Thyroid gland (tissue), 4 donors: ENCODE measurements around the gene RALGDS. TPM values are rescaled to one million over a fixed set of nuclear protein-coding genes. Genes with fewer than 3 reads are reported as not detected.

ENCODE experiments used
- DNase-seq, 2 donors: peaks; one replicate each; pipeline ENCODE4 v3.0.0-alpha.2; 2019
- H3K27ac ChIP-seq, 3 donors: fragments of 200-600 bp; sonication (generic); 1 replicate in 2 of 3; 2 replicates in 1 of 3; pipeline ENCODE4 v1.5.1; 2016 to 2019; ENCODE audit warnings: mild to moderate bottlenecking in 1 of 3, moderate library complexity in 1 of 3
- H3K27me3 ChIP-seq: fragments of 200-600 bp; sonication (generic); one replicate; pipeline ENCODE4 v1.5.1; 2019
- H3K36me3 ChIP-seq, 2 donors: fragments of 200-600 bp; sonication (generic); one replicate each; pipeline ENCODE4 v1.5.1; 2016 to 2019
- H3K4me1 ChIP-seq, 2 donors: fragments of 200-600 bp; sonication (generic); one replicate each; pipeline ENCODE4 v1.5.1; 2017 to 2019
- H3K4me3 ChIP-seq, 3 donors: fragments of 200-600 bp; sonication (generic); replicated peaks in 1 of 3; 1 replicate in 2 of 3; 2 replicates in 1 of 3; pipeline ENCODE4 v1.5.1; 2016; ENCODE audit warnings: mild to moderate bottlenecking in 1 of 3
- H3K9me3 ChIP-seq: fragments of 200-600 bp; sonication (generic); one replicate; pipeline ENCODE4 v1.5.1; 2017
- CTCF ChIP-seq, 6 experiments: fragments of 200-600 bp in 3 of 6; fragments of 450-650 bp in 3 of 6; sonication (generic) in 3 of 6; IDR thresholded peaks; one replicate each; pipeline ENCODE4 v1.5.1; 2016 to 2019; ENCODE audit warnings: antibody characterized with exemption in 6 of 6, mild to moderate bottlenecking in 2 of 6, inconsistent platforms in 1 of 6, moderate library complexity in 1 of 6
- POLR2A ChIP-seq, 2 donors: fragments of 450-650 bp; IDR thresholded peaks; one replicate each; pipeline ENCODE4 v1.6.1; 2017; ENCODE audit warnings: antibody characterized with exemption in 2 of 2, mild to moderate bottlenecking in 2 of 2, moderate library complexity in 1 of 2
- WGBS, 2 donors: methylation state at CpG; one replicate each; pipeline ENCODE4 v1.1.5; 2017; 5-methylcytosine and 5-hydroxymethylcytosine counted together
- intact Hi-C: fragments of 100-400 bp; cut with DNase I; formaldehyde crosslinking; loops from one replicate; pipeline ENCODE4 v1.15.1; 2023
- total RNA-seq, 4 donors: library from RNA; depleted of rRNA; stranded (reverse); fragments of >200 nt; gene quantifications; one replicate each; pipeline ENCODE4 v1.2.3, GENCODE V29; 2016

The RALGDS gene
- total RNA-seq, 4 donors from 2014 or later, result 32.2 to 55.3 (median 43.5) TPM

DNA sequence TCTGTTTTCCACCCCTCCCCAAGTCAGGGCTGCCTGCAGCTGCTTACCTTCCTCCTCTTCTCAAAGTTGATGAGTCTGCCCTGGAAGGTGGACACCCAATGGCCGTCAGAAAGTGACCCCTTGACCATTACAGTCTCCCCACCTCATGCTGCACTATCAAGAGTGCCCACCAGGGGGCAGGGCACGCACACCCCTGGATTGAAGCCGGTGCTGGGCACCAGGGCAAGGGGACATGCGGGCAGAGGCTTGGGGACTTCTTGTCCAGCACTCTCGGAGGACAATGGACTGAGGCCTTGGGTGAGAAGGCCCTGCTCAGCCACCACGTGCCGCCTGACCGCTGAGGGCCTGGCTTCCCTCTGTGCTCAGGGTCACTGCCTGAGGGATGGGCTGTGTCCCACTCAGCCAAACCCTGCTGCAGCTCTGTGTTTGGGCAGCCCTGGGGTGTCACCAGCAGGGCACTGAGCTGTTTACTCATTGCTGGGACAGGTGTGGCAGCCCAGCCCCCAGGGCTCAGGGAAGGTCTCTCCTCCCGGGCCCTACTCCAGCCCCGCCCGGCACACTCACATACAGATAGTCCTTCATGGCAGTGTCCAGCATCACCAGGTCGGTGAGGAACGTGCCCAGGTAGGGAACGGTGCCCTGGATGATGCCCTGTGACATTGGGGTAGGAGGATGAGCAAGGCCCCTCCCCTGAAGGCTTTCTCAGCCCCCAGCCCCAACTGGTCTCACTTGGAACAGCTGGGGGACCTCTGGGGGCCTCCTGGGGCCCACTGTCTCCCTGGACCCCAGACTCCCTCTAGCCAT, 17.7 kb downstream of the RALGDS start:
- H3K4me1 ChIP-seq, result no peaks in the 10 kb centered on the region
- WGBS, 2 donors, result 50 to 68% methylated on average over 9 to 11 of the region's 14 CpGs
- DNase-seq, result peak; percentile 64 to 68
- no peak overlapping the region for H3K4me3 ChIP-seq
- H3K27ac ChIP-seq, result no peak overlapping the region
- intact Hi-C loops, result loop anchor here (1.0 kb wide), 1 partner anchor 44 kb away; no protein-coding TSS in a partner anchor
- H3K9me3 ChIP-seq, result no peaks in the 10 kb centered on the region
- H3K27me3 ChIP-seq, result no peaks in the 10 kb centered on the region
- peaks cover 64 to 67% of the 10 kb centered on the region in 2 donors for H3K36me3 ChIP-seq
- TF ChIP-seq POLR2A (IDR thresholded peaks at IDR 0.05), result no peak
- TF ChIP-seq CTCF (IDR thresholded peaks at IDR 0.05), result peak; percentile 93 to 98 (median 96)

DNA sequence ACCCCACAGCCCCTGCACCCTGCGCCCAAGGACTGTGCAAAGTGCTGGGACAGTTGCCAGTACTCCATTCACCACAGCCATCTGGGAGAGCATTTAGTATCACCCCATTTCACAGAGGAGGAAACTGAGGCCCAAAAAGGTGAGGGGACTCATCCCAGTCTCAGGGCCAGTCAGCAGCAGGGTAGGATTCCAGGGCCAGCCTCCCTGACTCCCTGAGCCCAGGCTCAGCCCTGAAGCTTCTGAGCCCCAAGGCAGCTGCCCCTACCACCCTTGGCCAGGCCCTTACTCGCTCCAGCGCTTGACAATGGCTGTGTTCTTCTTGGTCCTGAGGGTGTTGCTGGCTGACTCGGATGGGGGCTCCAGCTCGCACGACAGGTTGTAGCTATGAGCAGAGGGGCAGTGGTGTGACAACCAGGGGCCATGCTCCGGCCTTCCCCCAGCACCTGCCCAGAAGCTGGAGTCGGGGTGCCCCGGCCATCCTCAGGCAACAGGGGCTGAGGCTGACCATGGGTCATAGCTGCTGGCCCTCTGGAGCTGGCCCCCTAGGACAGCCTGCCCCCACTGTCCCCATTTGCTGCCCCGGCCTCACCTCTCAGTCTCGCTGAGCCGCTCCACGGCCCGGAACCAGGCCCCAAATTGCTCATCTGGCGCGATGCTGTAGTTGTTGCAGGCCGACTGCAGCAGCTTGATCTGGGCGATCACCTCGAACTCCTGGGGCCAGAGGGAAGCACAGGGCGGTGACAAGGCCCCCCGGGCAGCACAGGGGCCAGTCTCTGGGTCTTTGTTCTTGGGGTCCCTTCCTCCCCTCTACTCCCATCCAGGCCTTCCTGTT, 18.6 kb downstream of the RALGDS start:
- Histone ChIP-seq H3K4me1 (no peaks in the 10 kb centered on the region), H3K36me3 (peaks cover 62 to 68% of the 10 kb centered on the region in 2 donors), H3K27ac (no peak overlapping the region), H3K4me3 (no peak overlapping the region), H3K9me3 (no peaks in the 10 kb centered on the region), H3K27me3 (no peaks in the 10 kb centered on the region)
- DNase-seq, result no peak
- intact Hi-C loops, result loop anchor here (1.0 kb wide), 1 partner anchor 45 kb away; no protein-coding TSS in a partner anchor
- TF ChIP-seq CTCF (IDR thresholded peaks at IDR 0.05) (no peak), POLR2A (IDR thresholded peaks at IDR 0.05) (no peak)
- WGBS, 2 donors, result 91 to 100% methylated on average over 5 to 16 of the region's 21 CpGs

DNA sequence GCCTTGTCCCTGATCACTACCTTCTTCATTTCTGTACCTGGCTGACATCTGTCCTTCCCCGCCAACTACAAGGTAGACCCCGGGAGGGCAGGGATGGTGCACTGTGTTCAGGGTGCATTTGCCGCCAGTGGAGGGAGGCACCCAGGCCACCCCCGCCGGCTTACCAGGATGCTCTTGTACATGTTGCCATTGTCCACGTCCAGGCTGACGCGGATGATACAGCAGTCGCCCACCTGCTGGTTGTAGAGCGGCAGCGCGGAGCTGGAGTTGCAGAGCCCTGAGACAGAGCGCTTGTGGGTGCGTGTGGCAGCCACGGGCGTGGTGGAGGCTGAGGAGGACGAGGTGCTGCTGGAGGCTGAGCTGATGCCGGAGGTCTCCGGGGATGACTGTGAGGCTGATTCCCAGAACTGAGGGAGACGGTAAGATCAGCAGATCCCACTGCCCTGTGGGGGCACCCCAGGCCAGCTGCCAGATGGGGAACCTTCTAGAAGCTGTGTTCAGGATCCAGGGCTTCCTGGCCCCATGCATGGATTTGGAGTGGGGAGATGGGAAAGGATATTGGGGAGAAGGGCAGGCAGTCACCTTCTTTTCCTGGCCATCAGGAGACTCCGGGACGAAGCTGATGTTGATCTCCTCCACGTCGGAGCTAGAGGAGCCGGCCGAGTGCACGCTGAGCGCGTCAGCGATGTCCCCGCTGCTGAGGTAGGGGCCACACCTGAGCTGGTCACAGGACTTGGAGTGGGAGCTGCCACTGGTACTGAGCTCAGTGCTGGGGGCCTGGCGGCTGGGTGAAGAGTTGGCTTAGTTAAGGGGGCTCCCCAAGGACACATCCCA, 19.5 kb downstream of the RALGDS start:
- DNase-seq, result no peak
- intact Hi-C loops, result no loop called here
- TF ChIP-seq CTCF (IDR thresholded peaks at IDR 0.05), result no peak
- WGBS, 2 donors, result 96 to 99% methylated on average over 20 to 32 of the region's 32 CpGs
- Histone ChIP-seq H3K4me3 (no peak overlapping the region), H3K4me1 (no peaks in the 10 kb centered on the region), H3K27ac (no peak overlapping the region), H3K9me3 (no peaks in the 10 kb centered on the region), H3K36me3 (peaks cover 54 to 62% of the 10 kb centered on the region in 2 donors), H3K27me3 (no peaks in the 10 kb centered on the region)

DNA sequence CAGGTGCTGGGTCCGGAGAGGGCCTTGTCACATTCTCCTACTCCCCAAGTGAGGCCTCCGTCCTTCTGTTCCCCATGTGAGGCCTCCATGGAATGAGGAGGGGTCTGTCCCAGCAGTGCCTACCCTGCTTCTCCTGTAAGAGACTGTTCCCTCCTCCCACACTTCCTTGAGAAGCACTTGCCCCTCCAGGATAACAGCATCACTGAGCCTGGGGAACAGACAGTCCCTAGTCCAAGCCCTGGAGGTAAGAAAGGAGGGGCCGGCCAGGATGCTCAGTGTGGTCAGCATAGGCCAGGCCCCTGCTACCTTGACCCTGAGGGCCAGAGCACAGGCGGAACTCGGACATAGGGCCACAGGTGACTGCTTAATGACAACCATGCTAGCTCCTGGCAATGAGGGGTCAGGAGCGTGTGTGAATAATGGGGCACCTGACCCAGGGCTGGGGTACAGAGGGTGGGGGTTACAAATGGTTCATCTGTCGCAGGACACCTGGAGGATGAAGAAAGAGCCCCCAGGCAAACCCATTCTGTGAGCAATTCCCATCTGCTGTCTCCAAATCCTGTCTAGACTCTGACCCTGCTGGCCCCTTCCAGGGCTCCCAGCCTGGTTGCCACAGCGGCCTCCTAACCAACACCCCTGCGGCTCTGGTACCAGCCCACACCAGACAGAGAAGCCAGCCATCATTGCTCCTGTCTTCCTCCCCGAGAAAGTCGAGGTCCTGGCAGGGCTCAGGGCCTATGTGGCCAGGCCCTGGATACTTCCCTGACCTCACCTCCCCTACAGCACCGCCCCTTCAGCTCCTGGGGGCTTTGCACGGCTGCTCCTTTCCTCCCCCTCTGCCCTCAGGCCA, 20.3 kb downstream of the RALGDS start:
- 90 to 96% methylated on average over 12 to 13 of the region's 13 CpGs for WGBS, 2 donors
- Histone ChIP-seq H3K9me3 (no peaks in the 10 kb centered on the region), H3K4me1 (no peaks in the 10 kb centered on the region), H3K27me3 (no peaks in the 10 kb centered on the region), H3K4me3 (no peak overlapping the region), H3K36me3 (peaks cover 47 to 55% of the 10 kb centered on the region in 2 donors), H3K27ac (no peak overlapping the region)
- DNase-seq, result no peak
- TF ChIP-seq POLR2A (IDR thresholded peaks at IDR 0.05), result no peak
- no peak for TF ChIP-seq CTCF (IDR thresholded peaks at IDR 0.05)
- intact Hi-C loops, result no loop called here
